GM08714 (cell line): ENCODE data around the gene PLSCR5.

ENCODE experiments used
- H3K4me3 ChIP-seq: fragments of 200-500 bp; sonication (Bioruptor generic); 2 replicates; pipeline ENCODE4 v1.5.1; 2014; ENCODE audit warnings: mild to moderate bottlenecking, low read length, inconsistent platforms
- ZNF274 ChIP-seq: IDR thresholded peaks from 2 replicates; pipeline ENCODE4 v1.6.1; 2012; ENCODE audit warnings: mild to moderate bottlenecking, low read depth, low read length

PLSCR5 gene

GRCh38 chr3:146544002-146544928 is 60.9 kb downstream of the PLSCR5 start, which contains the start of gene PLSCR1:
Gene PLSCR1 (minus strand): TSS chr3:146544607. CDS start chr3:146536552, 8,055 bp downstream.
- TF ChIP-seq ZNF274: no peak
- H3K4me3 ChIP-seq: peak within 1 kb of the TSS; percentile 85

- peak overlapping the region; percentile 85 for H3K4me3 ChIP-seq
- TF ChIP-seq ZNF274: no peak
These were observed 61.6 kb downstream of the PLSCR5 start for GRCh38 chr3:146543461-146544001.

GRCh38 chr3:146542978-146543377 is 62.2 kb downstream of the PLSCR5 start:
- TF ChIP-seq ZNF274: no peak
- peak overlapping the region; percentile 85 for H3K4me3 ChIP-seq

- TF ChIP-seq ZNF274: no peak
- H3K4me3 ChIP-seq: peak overlapping the region; percentile 85
These were observed 63.0 kb downstream of the PLSCR5 start for GRCh38 chr3:146542179-146542578.

- no peak for TF ChIP-seq ZNF274
- H3K4me3 ChIP-seq: peak overlapping the region; percentile 13; the same call in 1 of the 2 replicates
These were observed 64.2 kb downstream of the PLSCR5 start for GRCh38 chr3:146540978-146541377.

GRCh38 chr3:146540236-146540635 is 64.9 kb downstream of the PLSCR5 start:
- H3K4me3 ChIP-seq: no peak overlapping the region; the same call in 1 of the 2 replicates
- no peak for TF ChIP-seq ZNF274

- no peak for TF ChIP-seq ZNF274
- no peak overlapping the region for H3K4me3 ChIP-seq
These were observed 65.8 kb downstream of the PLSCR5 start for GRCh38 chr3:146539315-146539714.

- TF ChIP-seq ZNF274: no peak
- no peak overlapping the region for H3K4me3 ChIP-seq
These were observed 67.5 kb downstream of the PLSCR5 start for GRCh38 chr3:146537603-146538002.

GRCh38 chr3:146536681-146537080 is 68.5 kb downstream of the PLSCR5 start:
- H3K4me3 ChIP-seq: no peak overlapping the region
- no peak for TF ChIP-seq ZNF274
